Neural progenitor cell (in vitro differentiated cells): Measurements from ENCODE around the gene SLC39A13.

Experiments used
- EZH2phosphoT487 ChIP-seq: fragments of 200-600 bp; sonication (generic); IDR thresholded peaks from 2 replicates; pipeline ENCODE4 v1.6.1; 2017; ENCODE audit warnings: antibody characterized with exemption
- TF ChIP-seq, protein P1 (sequence below): fragments of 200-600 bp; sonication (generic); IDR thresholded peaks from 2 replicates; pipeline ENCODE4 v1.5.1; 2017; ENCODE audit warnings: antibody characterized with exemption, mild to moderate bottlenecking

- TF ChIP-seq, protein P1, sequence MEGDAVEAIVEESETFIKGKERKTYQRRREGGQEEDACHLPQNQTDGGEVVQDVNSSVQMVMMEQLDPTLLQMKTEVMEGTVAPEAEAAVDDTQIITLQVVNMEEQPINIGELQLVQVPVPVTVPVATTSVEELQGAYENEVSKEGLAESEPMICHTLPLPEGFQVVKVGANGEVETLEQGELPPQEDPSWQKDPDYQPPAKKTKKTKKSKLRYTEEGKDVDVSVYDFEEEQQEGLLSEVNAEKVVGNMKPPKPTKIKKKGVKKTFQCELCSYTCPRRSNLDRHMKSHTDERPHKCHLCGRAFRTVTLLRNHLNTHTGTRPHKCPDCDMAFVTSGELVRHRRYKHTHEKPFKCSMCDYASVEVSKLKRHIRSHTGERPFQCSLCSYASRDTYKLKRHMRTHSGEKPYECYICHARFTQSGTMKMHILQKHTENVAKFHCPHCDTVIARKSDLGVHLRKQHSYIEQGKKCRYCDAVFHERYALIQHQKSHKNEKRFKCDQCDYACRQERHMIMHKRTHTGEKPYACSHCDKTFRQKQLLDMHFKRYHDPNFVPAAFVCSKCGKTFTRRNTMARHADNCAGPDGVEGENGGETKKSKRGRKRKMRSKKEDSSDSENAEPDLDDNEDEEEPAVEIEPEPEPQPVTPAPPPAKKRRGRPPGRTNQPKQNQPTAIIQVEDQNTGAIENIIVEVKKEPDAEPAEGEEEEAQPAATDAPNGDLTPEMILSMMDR: no peak
- TF ChIP-seq EZH2phosphoT487: no peak
Observed at GRCh38 chr11:47378836-47379170, 29.6 kb upstream of the SLC39A13 start.
